Activated effector memory CD4-positive, alpha-beta T cell treated with anti-CD3 and anti-CD28 coated beads, Interleukin-2, amount 50 U/mL, for 16 hours (primary cell): Measurements from ENCODE around the gene POU4F2.
"Not testable (repeated sequence)": the region's sequence is repeated elsewhere in the genome, so short reads cannot be mapped to it uniquely, and the experiment has no call there.

Experiments used
- DNase-seq: peaks from one replicate; pipeline ENCODE4 v3.0.0-alpha.2; 2020

Gene POU4F2

DNA sequence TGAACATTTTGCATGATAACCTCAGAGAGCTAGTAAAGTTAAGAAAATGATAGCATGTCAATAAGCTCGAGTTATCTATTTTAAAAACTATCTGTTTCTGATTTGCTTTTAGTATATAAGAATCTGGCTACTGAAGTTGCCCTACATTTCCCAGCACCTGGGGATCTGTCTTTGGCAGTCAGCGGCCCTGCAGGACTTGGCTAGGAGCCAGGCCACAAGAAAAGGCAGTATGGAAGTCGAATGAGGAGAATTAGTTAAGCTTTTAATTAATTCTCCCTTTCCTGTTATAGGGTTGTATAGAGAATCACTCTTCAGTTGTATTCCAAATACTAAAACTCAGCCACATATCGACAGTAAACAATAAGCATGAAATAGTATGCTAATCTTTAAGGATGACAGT, 22.7 kb downstream of the POU4F2 start:
- DNase-seq, result no peak

DNA sequence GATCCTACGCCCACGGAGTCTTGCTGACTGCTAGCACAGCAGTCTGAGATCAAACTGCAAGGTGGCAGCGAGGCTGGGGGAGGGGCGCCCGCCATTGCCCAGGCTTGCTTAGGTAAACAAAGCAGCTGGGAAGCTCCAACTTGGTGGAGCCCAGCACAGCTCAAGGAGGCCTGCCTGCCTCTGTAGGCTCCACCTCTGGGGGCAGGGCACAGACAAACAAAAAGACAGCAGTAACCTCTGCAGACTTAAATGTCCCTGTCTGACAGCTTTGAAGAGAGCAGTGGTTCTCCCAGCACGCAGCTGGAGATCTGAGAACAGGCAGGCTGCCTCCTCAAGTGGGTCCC, 25.2 kb downstream of the POU4F2 start:
- not testable (repeated sequence) for DNase-seq

DNA sequence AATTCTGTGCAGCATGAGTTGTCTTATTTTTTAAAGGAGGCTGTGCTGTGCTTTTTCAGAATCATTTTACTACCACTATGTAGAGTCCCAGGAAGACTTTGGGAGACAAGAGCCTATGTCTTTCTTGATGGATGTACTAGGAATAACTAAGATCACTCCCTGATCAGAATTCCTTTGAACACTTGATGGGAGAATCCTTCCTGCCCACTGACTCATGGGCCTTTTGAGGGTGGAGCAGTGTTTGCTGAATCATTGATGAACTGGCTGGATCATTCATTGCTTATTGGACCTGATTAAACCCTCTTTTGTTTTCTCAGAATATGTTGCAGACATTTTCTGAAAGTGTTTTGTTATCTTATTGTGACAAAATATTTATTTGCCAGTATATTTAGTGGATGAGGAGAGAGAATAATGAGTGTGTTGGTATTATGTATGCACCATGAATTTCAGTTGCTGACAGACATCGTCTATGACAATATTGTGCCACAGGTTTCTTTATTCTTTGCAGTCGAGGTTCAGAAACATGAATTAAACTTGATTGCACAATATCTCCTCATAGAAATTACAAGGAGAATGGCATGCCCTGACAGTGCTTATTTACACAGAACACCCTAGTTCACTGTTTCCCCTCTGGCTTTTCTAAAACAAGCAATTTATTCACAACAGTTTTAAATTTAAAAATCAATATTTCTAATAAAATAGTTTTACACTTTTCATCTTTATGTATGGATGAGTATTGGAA, 36.3 kb downstream of the POU4F2 start:
- no peak for DNase-seq
